ENCODE results near the gene TUBB2B.

- TF ChIP-seq ZZZ3 (IDR thresholded peaks at IDR 0.05; ENCODE audit: control insufficient read depth, insufficient read length, low read depth): no peak
- TF ChIP-seq FOXM1 (IDR thresholded peaks at IDR 0.05; ENCODE audit: low read depth, low read length): no peak
- no peak for TF ChIP-seq MXI1 (IDR thresholded peaks at IDR 0.05; ENCODE audit: low read depth, low read length)
- no peak for TF ChIP-seq MAX (IDR thresholded peaks at IDR 0.05; ENCODE audit: low read depth, low read length)
- TF ChIP-seq CTCF (IDR thresholded peaks at IDR 0.05 in 2 of 3, conservative IDR thresholded peaks at IDR 0.05 in 1 of 3; ENCODE audit: control insufficient read depth in 2 of 3, extremely low read depth in 1 of 3, insufficient read depth in 1 of 3, low read depth in 3 of 3, low read length in 3 of 3): no peak
- no peak for TF ChIP-seq NBN (IDR thresholded peaks at IDR 0.05)
- no peak for TF ChIP-seq SMC3 (IDR thresholded peaks at IDR 0.05; ENCODE audit: borderline replicate concordance, low read length)
- TF ChIP-seq GATAD2B (conservative IDR thresholded peaks at IDR 0.05; ENCODE audit: low read depth): no peak
Observed at GRCh38 chr6:3277251-3277650, 49.8 kb upstream of the TUBB2B start.

All from GM12878 (cell line).